HEK293T (cell line): Measurements from ENCODE around the gene PRKRIP1.

Source experiments
- CTCF ChIA-PET: fragments of 350-600 bp; formaldehyde crosslinking; extraction: SDS; loops from one replicate; lab custom pipeline; 2021; ENCODE audit warnings: antibody characterized with exemption, inconsistent platforms; lab: Yijun Ruan, JAX
- POLR2A ChIA-PET: fragments of 350-600 bp; formaldehyde crosslinking; extraction: SDS; loops from one replicate; lab custom pipeline; 2020; ENCODE audit warnings: antibody characterized with exemption, inconsistent platforms; lab: Yijun Ruan, JAX
- DNase-seq: peaks from one replicate; pipeline ENCODE4 v3.0.0; 2012; ENCODE audit warnings: mixed read lengths; ENCODE audit errors: extremely low spot score
- ARNT ChIP-seq: fragments of 450-650 bp; IDR thresholded peaks from 2 replicates; pipeline ENCODE4 v1.6.1; 2017; ENCODE audit warnings: mild to moderate bottlenecking
- BHLHE40 ChIP-seq: fragments of 450-650 bp; IDR thresholded peaks from 2 replicates; pipeline ENCODE4 v1.6.1; 2016; ENCODE audit warnings: mild to moderate bottlenecking, moderate library complexity, borderline replicate concordance
- CTBP1 ChIP-seq: fragments of 450-650 bp; IDR thresholded peaks from 2 replicates; pipeline ENCODE4 v1.6.1; 2016; ENCODE audit warnings: borderline replicate concordance
- ELF4 ChIP-seq: fragments of 450-650 bp; IDR thresholded peaks from 2 replicates; pipeline ENCODE4 v1.6.1; 2017; ENCODE audit warnings: antibody characterized with exemption
- FOXA1 ChIP-seq: fragments of 450-650 bp; IDR thresholded peaks from 2 replicates; pipeline ENCODE4 v1.6.1; 2016; ENCODE audit warnings: mild to moderate bottlenecking
- FOXK2 ChIP-seq: fragments of 450-650 bp; IDR thresholded peaks from 2 replicates; pipeline ENCODE4 v1.6.1; 2016; ENCODE audit warnings: mild to moderate bottlenecking
- FOXM1 ChIP-seq: fragments of 450-650 bp; IDR thresholded peaks from 2 replicates; pipeline ENCODE4 v1.6.1; 2017; ENCODE audit warnings: mild to moderate bottlenecking, borderline replicate concordance
- HDGF ChIP-seq: fragments of 450-650 bp; IDR thresholded peaks from 2 replicates; pipeline ENCODE4 v1.6.1; 2017; ENCODE audit warnings: antibody characterized with exemption, borderline replicate concordance
- L3MBTL2 ChIP-seq: fragments of 450-650 bp; conservative IDR thresholded peaks from 2 replicates; pipeline ENCODE4 v1.6.1; 2016; ENCODE audit warnings: mild to moderate bottlenecking
- LEF1 ChIP-seq: fragments of 450-650 bp; IDR thresholded peaks from 2 replicates; pipeline ENCODE4 v1.6.1; 2017; ENCODE audit warnings: mild to moderate bottlenecking, borderline replicate concordance
- NFRKB ChIP-seq: fragments of 450-650 bp; IDR thresholded peaks from 2 replicates; pipeline ENCODE4 v1.6.1; 2016; ENCODE audit warnings: mild to moderate bottlenecking, moderate library complexity
- SP1 ChIP-seq: fragments of 450-650 bp; IDR thresholded peaks from 2 replicates; pipeline ENCODE4 v1.6.1; 2017
- SUZ12 ChIP-seq: fragments of 450-650 bp; IDR thresholded peaks from 2 replicates; pipeline ENCODE4 v1.6.1; 2016; ENCODE audit warnings: mild to moderate bottlenecking
- TARDBP ChIP-seq: fragments of 450-650 bp; IDR thresholded peaks from 2 replicates; pipeline ENCODE4 v1.6.1; 2016
- ZNF384 ChIP-seq: fragments of 450-650 bp; IDR thresholded peaks from 2 replicates; pipeline ENCODE4 v1.6.1; 2016
- TF ChIP-seq, protein P1 (sequence below): fragments of 450-650 bp; IDR thresholded peaks from 2 replicates; pipeline ENCODE4 v1.6.1; 2016

PRKRIP1 gene

DNA sequence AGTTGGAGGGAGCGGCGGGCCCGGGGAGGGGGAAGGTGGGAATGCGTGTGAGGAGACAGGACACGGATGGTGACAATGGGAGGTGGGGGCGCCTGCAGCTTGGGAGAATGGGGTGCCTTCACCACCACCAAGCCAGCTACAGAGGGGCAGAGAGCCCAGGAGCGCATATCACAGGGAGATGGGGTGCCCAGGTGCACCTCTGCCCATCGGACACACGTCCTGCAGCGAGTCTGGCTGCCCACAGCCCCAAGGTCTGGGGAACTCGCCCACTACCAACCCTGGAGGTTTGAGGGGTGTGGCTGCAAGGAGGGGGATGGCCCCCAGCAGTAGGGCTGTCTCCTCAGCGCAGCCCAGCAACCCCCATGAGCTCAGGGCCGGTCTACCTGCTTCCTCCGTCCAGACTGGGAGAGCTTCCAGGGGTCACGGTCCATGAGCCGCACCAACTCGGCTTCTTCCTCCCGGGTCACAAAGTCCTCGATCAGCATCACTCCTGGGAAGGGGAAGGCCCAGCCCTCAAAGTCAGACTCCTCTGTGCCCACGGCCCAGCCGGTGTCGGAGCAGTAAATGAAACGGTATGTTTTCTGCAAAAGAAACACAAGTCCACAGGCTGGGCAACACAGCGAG is 63.2 kb downstream of the PRKRIP1 start:
- POLR2A ChIA-PET: no interaction called here
- no peak for TF ChIP-seq BHLHE40
- no peak for TF ChIP-seq CTBP1
- no peak for TF ChIP-seq ZNF384
- TF ChIP-seq LEF1: no peak
- no peak for DNase-seq
- CTCF ChIA-PET: no interaction called here

DNA sequence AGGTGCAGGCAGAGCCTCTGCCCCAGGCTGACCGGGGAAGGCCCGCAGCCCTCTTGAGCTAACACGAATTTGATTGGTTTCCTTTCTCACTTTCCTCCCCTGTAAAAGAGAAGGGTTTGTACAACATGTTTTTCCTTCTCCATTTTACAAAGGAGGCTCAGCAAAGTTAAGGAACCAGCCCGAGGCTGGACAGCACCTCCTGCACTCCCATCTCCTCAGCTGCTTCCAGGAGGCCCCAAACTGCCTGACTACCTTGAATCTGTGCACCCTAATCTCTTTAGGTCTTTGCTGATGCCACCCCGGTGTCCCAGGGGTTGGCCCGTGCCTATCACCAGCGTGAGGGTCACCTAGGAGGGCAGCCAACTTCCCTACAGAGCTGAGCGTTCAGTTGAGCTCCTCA is 64.3 kb downstream of the PRKRIP1 start:
- no peak for DNase-seq
- CTCF ChIA-PET: no interaction called here
- TF ChIP-seq NFRKB (no peak), TARDBP (no peak), FOXK2 (no peak), SUZ12 (no peak), L3MBTL2 (no peak), SP1 (no peak), BHLHE40 (no peak), ELF4 (no peak), CTBP1 (no peak), FOXM1 (no peak), LEF1 (no peak), FOXA1 (no peak), ZNF384 (no peak), ARNT (no peak), HDGF (no peak)
- TF ChIP-seq, protein P1, sequence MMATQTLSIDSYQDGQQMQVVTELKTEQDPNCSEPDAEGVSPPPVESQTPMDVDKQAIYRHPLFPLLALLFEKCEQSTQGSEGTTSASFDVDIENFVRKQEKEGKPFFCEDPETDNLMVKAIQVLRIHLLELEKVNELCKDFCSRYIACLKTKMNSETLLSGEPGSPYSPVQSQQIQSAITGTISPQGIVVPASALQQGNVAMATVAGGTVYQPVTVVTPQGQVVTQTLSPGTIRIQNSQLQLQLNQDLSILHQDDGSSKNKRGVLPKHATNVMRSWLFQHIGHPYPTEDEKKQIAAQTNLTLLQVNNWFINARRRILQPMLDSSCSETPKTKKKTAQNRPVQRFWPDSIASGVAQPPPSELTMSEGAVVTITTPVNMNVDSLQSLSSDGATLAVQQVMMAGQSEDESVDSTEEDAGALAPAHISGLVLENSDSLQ: no peak
- POLR2A ChIA-PET: no interaction called here

- TF ChIP-seq FOXK2 (no peak), ELF4 (no peak), L3MBTL2 (no peak), SUZ12 (no peak), HDGF (no peak), NFRKB (no peak), CTBP1 (no peak), LEF1 (no peak), FOXM1 (no peak), BHLHE40 (no peak), TARDBP (no peak), ARNT (no peak), FOXA1 (no peak), SP1 (no peak), ZNF384 (no peak)
- TF ChIP-seq, protein P1: no peak
- ChIA-PET POLR2A (interaction anchor here (1.1 to 1.2 kb wide), 2 partner anchors 30 to 68 kb away, joined by 3 read pairs; partner anchors contain the start of gene PRKRIP1), CTCF (no interaction called here)
- DNase-seq: no peak
Observed at GRCh38 chr7:102463841-102464576, 67.8 kb downstream of the PRKRIP1 start.

GRCh38 chr7:102464577-102465280 is 68.6 kb downstream of the PRKRIP1 start, which contains the start of the genes ALKBH4 and LRWD1:
Gene ALKBH4, minus strand, starts transcription at chr7:102464863. Its CDS starts 27 bp downstream, at chr7:102464836.
Gene LRWD1, plus strand, starts transcription at chr7:102464984. Its CDS starts 97 bp downstream, at chr7:102465081.
- ChIA-PET CTCF (no interaction called here), POLR2A (interaction anchor here (1.1 to 1.2 kb wide), 2 partner anchors 31 to 69 kb away, joined by 3 read pairs; partner anchors contain the start of gene PRKRIP1)
- TF ChIP-seq ELF4 (0 out of 2 replicates have a peak, but pooled peaks have one; percentile 27), TARDBP (0 out of 2 replicates have a peak, but pooled peaks have one; percentile 43), L3MBTL2 (peak; percentile 36; the same call in 1 of the 2 replicates), FOXA1 (no peak)

GRCh38 chr7:102466097-102466496 is 69.9 kb downstream of the PRKRIP1 start:
- ChIA-PET POLR2A (interaction anchor here (0.9 kb wide), 1 partner anchor 10 kb away, joined by 3 read pairs; no protein-coding TSS in a partner anchor), CTCF (no interaction called here)
- TF ChIP-seq NFRKB (no peak), SP1 (no peak), CTBP1 (no peak), BHLHE40 (no peak), TARDBP (no peak)

More at GRCh38 chr7:102464577-102465280, 68.6 kb downstream of the PRKRIP1 start, which contains the start of the genes ALKBH4 and LRWD1:
- DNase-seq: peak; percentile 99

More at GRCh38 chr7:102466097-102466496, 69.9 kb downstream of the PRKRIP1 start:
- DNase-seq: no peak
